GM23338 (cell line): ENCODE measurements around the gene VRK3.

ENCODE experiments used
- CREB1 ChIP-seq: fragments of 250-450 bp; sonication (Bioruptor Pico); IDR thresholded peaks from 2 replicates; pipeline ENCODE4 v1.5.0; 2020; ENCODE audit warnings: low read depth, mild to moderate bottlenecking, moderate library complexity
- CTCF ChIP-seq, 2 experiments: fragments of 200-600 bp in 1 of 2; sonication (generic) in 1 of 2; conservative IDR thresholded peaks; 2 replicates each; pipeline versions ENCODE4 v1.5.1 to v1.6.1; 2016 to 2017; ENCODE audit warnings: antibody characterized with exemption in 2 of 2, low read depth in 2 of 2, mild to moderate bottlenecking in 2 of 2, moderate library complexity in 1 of 2
- EZH2 ChIP-seq: fragments of 200-600 bp; sonication (generic); IDR thresholded peaks from one replicate; pipeline ENCODE4 v1.8.0; 2017; ENCODE audit warnings: antibody characterized with exemption, mild to moderate bottlenecking, low read depth; ENCODE audit not compliant: unreplicated experiment
- JUNB ChIP-seq: IDR thresholded peaks from one replicate; pipeline ENCODE4 v1.6.1; 2016; ENCODE audit warnings: antibody characterized with exemption; ENCODE audit not compliant: unreplicated experiment

GRCh38 chr19:50000841-50001557, 24.2 kb downstream of the VRK3 start:
- no peak for TF ChIP-seq CTCF (conservative IDR thresholded peaks at IDR 0.05; ENCODE audit: low read depth in 2 of 2)
- TF ChIP-seq CREB1 (CRISPR knock-in tag), result no peak
- no peak for TF ChIP-seq EZH2
- no peak for TF ChIP-seq JUNB
